GM18508 (cell line): ENCODE measurements around the gene DOCK8.

ENCODE experiments used
- ATAC-seq: cut with Tn5 transposase; IDR thresholded peaks from one replicate; pipeline ENCODE4 v1.9.1; 2021; ENCODE audit warnings: moderate number of reproducible peaks; ENCODE audit not compliant: insufficient read depth, unreplicated experiment

DOCK8 gene

DNA sequence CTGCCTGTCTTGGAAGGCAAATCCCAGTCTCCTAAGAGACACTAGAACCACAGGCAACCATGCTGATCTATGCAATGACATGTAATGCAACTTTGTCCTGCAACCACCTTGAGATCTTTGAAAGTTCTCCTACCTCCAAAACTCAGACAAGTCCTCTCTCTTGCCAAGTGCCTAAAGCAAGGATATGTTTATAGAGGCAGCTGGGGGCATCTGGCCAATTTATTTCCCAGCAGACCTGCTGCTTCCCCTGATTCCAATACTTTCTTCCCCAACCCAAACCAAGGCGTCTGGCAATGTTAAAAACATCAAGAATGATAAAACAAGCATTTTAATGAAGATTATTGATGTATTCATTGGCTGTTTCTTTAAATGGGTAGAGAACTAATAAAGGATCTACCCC is 138.4 kb downstream of the DOCK8 start:
- ATAC-seq = no peak

DNA sequence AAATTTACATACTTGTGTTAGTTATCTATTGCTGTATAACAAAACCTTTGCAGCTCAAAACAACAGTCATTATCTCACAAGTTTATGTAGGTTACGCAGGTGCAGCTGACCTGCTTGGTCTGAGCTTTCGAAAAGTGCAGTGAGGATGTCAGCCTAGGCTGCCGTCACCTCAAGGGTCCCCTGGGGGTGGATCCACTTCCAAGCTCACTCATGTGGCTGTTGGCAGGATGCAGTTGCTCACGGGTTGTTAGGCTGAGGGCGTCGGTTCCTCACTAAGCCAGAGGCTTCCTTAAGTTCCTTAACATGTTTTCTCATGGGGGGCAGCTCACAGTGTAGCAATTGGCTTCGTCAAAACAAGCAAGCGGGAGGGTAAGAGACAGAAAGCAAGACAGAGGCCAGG is 139.8 kb downstream of the DOCK8 start:
- no peak for ATAC-seq

DNA sequence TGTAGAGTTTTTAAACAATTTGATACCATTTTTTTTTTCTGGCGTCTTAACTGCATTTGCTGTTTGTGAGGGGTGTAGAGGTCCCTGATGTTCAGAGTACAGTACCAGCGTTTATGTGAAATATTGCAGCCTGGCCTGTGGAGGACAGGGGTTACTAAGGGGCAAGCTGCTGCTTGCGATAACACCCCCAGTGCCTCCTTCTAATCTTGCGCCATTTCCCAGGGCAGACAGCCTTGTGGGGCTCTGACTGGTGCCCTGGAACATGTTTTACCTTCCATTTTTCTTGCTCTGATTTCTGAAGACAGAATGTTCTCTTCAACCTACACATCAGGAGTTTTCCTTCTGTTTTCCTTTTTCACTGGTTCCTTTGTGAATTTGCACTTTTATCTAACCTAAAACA is 142.9 kb downstream of the DOCK8 start:
- no peak for ATAC-seq

DNA sequence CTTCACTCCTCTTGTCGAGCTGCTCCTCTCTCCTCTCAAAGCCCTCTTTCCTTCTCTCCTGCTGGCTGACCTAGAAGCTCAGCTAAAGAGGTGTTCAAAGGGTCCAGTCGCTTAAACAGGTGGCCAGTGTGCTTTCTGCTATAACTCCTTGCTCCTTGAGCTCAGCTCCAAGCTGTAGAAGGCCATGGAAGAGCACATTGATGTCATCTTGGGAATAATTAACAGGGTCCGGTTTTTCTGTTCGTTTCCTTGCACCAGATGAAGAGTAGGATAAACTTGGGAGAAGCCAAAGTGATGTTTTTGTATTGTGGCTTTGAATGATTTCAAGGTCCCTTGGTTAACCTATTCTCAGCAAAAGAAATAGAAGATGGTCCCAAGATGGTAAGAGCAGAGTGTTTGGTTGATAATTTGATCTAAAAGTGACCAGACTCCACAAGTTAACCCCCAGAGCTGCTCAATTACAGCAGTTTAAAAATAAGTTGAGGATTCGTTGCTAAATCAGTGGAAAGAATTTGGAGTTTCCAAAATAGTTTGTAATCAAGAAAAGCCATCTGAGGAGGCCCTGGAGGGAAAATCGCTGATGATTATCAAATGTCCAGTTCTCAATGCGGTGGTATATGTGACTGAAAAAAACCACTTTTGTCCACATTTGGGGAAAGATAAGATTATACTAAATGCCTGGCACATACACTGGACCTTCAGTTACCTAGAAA is 148.1 kb downstream of the DOCK8 start:
- ATAC-seq = no peak

DNA sequence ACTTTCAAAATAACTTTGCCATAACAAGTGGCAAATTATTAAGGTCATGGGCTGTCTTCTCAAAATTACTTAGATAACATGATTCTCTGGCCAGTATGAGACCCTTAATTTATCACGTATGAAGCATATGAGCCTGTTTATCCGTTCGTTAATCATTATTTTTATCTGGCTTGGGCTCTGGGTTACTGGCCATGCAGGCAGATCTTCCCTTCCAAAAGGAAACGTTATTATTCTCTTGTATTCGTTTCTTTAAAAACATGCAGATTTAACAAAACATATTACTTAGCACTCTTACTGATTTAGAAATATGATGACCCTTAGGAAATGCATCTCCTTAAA is 148.6 kb downstream of the DOCK8 start:
- no peak for ATAC-seq

DNA sequence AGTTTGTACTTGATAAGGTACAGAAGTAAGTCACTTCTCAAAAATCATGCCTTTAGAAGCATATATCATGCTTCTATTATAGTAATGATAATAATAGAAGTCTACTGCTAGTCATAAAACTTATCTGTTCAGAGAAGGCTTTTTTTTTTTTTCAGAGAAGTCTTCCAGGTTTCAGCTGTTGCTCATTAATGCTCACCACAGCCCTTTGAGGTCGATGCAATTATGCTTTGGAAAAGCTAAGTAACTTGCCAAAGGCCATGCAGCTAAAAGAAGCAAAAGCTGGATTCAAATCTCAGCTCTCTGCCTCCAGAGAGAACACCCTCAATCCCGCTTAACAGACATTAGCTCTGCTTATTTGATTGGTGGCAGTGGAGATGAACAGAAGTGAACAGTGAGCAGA is 150.8 kb downstream of the DOCK8 start:
- ATAC-seq = no peak

DNA sequence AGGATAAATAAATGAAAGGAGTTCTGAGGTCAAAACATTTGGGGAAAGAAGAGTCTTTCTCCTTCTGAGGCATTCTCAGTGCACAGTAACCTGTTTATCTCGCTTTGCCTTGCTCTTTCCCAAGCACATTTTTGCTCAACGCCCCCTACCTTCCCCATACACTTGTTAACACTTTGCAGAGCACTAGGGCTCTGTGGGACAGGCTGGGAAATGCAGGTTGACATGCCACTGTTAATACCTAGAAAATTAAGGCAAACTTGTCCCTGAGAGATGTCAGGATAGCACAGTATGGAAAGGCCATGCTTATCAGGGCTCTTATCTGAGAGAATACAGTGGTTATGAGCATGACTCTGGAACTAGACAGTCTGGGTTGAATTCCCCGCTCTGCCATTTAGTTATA is 152.0 kb downstream of the DOCK8 start:
- no peak for ATAC-seq

DNA sequence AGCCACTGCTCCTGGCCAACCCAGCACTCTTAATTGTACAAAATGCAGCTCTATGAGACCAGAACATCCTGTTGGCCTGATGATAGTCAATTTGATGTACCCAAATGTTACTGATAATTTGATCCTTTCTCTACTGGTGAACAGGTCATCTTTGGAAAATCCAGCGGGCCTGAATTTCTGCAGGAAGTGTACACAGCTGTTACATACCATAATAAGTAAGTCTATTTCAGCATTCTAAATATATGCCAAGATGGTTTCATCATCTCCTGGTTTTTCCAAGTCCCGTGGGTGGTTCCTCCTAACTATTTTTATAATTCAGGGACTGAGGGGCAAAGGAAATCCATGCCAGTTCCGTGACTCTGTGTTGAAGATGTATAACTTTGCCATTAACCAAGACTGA is 155.4 kb downstream of the DOCK8 start:
- no peak for ATAC-seq

DNA sequence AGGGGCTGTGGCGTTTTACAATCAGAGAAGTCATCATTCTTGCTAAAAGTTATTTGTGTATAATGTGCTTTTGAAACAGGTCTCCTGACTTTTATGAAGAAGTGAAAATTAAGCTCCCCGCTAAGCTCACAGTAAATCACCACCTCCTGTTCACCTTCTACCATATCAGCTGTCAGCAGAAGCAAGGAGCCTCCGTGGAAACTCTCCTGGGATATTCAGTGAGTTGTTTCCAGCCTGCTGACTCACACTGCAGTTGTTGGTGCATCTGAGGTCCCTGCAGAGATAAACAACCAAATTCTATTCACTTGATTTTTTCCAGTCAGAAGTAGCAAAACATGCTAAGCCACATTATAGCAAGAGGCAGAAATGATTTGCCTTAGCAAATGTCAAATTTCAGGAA is 156.7 kb downstream of the DOCK8 start:
- no peak for ATAC-seq

DNA sequence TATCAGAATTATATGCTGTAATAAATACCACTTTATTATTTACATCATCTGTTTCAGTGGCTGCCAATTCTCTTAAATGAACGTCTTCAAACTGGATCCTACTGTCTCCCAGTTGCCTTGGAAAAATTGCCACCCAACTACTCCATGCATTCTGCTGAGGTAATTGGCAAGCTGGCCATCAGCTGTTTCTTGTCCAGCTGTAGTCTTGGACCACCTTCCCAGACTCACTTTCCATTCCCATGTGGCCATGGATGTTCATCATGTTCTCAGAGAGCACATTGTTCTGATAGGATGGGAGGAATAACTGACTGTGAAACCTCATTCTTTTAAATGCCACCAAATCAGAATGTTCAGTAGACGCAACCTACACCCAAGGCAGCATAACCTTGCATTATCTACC is 157.5 kb downstream of the DOCK8 start:
- no peak for ATAC-seq

DNA sequence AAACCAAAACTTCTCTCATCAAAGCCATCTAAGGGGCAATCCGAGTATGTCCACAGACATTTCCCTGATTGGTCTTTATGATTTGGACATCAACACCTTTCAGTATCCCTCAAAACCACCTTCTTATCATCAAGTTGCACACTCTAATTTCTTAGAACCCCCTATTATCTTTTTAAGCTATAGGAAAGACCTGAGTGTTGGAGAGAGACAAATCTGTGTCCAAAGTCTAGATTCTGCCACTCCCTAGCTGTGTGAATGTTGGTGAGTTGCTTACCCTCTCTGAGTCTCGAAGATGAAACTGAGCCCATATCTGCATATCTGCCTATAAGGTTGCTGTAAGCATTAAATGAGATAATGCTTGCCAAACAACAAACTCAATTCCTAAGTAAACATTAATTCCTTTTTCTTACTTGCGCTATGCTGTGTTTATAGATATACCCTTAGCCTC is 159.1 kb downstream of the DOCK8 start:
- no peak for ATAC-seq

DNA sequence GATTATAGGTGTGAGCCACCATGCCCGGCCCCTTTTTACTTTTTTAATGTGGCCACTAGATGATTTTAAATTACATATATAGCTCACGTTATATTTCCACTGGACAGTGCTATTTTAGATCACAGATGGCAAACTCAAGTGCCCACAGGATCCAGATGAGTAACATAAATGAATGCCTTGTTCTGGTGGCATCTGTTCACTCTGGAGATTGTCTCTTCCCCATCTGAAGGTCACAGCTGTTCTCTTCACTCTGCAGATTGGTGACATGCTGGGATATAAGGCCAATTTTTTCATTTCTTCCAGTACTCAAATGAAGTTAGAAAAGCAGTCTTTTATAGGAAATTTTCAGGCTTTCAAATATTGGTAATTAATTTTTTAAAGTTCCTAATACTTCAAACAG is 160.1 kb downstream of the DOCK8 start:
- no peak for ATAC-seq

DNA sequence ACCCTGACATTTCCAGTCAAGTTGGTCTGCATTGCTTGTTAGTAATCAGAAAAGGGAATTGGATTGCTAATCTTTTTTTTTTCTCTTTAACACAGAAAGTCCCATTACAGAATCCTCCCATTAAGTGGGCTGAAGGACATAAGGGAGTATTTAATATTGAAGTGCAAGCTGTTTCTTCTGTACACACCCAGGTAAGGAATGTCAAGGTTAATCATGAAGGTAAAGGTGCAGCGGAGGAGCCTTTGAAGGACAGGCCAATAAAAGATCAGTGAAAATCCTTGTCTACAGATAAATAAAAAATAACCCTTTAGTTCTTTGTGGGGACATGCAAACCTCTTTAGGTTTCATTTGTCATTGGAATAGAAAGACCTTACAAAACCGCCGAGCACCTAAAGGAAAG is 161.4 kb downstream of the DOCK8 start:
- ATAC-seq = no peak

DNA sequence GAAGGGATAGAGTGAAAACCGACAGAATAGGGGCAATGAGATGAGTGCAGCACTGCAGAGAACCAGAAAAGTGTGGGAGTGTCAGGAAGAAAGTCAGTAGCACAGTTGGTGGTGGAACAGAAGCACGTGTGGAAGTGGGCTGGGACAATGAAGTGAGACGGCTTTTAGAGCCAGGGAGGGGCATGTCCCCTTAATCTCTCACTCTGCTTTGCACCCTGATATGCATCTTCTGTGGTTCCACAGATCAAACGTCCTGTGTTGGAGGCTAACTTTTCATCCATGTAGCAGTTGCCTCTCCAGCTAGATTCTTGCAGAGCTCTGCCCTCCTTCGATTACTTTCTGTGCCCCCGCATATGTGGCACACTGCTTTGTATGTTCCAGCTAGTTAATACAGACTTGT is 163.6 kb downstream of the DOCK8 start:
- no peak for ATAC-seq

DNA sequence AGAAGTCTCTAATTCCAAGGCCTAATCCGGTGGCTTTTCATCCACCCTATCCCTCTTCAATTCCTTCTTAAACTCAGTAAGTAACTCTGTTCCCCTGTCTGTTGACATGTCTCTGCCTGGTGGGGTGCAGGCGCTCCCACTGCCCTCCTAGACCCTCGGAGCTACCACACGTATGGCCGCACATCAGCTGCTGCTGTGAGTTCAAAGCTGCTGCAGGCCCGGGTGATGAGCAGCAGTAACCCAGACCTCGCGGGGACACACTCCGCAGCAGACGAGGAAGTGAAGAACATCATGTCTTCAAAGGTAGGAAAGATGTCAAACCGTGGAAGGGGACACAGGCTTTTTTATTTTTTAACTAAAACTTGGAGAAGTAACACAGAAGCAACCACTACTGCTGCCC is 167.7 kb downstream of the DOCK8 start:
- no peak for ATAC-seq

DNA sequence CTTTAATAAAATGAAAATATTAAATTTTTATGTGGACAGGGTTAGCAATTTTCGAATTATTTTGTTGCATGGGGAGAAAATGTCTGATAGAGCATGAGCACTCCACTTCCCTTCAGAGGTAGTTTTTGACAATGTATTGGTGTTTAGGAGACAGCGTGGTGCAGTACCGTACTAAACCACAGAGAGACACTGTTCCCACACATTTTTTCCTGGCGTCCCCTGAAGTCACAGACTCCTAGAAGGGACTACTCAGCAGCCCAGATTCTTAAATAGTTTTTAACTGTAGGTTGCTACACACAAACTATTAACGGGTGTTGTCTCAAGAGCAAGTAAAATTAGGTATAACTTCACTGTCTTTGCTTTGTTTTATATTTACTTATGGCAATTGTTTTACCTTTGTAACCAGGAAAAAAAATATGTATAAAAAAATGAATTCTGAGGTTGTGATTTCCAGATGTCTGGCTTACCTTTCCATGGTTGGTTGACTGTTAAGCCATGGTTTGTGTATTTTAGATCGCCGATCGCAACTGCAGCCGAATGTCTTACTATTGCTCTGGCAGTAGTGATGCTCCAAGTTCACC is 171.2 kb downstream of the DOCK8 start:
- no peak for ATAC-seq

DNA sequence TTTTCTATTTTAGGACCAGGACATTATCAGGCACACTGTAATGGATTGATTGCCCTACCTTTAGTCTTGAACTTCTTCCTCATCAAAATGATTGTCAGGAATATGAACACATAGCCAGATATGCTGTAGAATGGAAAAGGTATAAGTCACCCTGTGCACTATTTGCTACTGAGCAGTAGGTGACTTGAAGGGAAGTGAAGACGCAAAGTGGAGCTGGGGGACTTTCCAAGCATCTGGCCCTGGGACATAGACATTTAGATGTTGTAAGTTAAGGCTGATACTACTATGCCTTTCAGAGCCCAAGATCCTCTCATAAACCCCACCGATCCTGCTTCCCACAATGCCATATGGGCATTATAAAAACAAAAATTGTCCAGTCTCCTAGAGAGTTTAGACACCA is 174.5 kb downstream of the DOCK8 start:
- ATAC-seq = no peak

DNA sequence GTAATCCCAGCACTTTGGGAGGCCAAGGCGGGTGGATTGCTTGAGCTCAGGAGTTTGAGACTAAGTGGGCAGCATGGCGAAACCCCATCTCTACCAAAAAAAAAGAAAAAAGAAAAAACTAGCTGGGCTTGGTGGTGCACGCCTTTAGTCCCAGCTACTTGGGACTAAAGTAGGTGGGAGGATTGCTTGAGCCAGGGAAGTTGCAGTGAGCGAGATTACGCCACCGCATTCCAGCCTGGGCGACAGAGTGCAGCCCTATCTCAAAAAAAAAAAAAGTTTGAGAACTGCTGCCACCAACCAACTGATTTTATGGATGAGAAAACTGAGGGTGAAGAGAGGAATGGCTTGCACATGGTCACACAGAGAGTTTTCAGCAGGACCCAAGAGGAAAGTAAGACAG is 175.1 kb downstream of the DOCK8 start:
- ATAC-seq = no peak

DNA sequence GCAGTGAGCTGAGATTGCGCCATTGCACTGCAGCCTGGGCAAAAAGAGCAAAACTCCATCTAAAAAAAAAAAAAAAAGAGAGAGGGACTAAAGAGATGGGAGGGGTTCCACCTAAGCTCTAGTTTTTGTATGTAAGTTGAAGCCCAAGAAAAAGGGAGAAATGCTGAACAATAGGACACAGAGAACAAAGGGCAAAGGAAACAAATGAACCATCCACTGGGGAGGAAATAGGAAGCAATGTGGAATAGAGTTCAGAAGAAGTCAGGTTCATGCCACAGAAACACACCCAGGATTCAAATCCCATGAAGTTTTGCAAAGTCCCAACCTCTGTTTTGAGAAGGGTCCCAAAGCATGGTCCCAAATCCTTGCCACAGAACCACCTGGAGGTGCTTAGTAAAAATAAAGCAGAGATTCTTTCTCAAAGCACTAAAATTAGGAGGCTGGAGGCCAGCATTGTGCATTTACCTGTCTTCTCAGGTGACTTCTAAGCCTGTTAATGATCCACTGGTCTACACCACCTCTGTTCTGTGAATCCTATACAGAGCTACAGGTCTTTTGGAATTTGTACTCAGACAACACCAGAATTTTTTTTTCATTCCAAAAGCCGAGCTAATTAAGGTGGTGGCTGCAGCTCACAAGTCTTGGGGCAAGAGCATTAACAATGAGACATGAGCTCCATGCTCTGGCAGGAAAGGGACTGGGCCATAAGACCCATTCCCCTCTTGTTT is 177.6 kb downstream of the DOCK8 start:
- no peak for ATAC-seq

DNA sequence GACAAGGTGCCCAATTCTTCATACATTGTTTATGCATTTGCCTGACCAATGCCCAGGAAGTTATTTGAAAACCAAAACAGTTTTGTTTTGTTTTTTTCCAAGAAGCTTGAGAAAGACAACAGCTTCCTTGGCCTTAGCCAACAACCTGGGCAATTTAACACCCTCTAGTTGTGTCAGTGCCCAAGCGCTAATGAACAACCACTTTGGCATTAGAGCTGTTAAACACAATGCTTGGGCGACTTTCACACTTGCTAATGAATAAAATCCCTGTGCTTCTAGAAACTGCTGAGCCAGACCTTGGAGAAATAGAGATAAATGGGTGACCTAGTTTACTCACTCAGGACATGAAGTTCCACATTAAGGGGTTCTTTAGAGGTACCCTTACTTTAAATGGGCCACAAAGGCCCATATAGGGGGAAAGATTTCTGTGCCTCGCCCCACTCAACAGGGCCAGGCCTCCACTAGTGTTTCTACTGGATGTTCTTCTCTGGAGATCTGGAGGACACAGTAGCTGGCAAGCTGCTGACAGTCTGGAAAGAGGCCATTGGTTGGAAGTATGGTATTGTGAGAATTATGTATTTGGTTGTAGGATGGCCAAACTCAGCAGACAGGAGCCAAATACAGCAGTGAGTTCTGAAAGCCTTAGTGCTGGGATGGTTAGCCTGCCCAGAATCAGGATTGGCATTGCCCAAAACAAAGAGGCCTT is 179.8 kb downstream of the DOCK8 start:
- ATAC-seq = no peak

DNA sequence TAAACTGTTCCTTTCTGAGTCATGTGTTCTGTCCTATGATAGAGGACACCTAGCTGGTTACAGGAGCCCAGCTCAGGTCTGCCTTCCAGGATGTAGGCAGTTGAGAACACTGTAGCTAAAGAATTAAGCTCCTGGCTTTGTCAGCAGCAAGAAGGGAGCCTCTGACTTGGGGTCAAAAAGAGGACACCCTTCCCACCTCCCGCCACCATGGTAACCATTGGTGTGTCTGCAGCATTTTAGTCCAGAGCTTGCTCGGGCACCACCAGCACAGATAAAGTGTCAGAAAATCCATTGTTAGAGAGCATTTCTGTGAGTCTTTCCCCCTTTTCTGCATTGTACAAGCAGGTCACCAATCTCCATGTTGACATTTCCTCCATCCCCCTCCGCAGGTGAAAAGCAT is 181.7 kb downstream of the DOCK8 start:
- no peak for ATAC-seq
